Astrocyte (in vitro differentiated cells and primary cell): ENCODE results near the gene ZNF805. TPM values are rescaled to one million over a fixed set of nuclear protein-coding genes. Genes with fewer than 3 reads are reported as not detected.

Experiments
- DNase-seq: peaks from one replicate; pipeline ENCODE4 v3.0.0-alpha.2; 2010; ENCODE audit warnings: low read depth
- FAIRE-seq: peaks from 2 replicates; lab custom pipeline; 2011; peaks lifted over from hg19 to GRCh38; lab: Jason Lieb, UNC
- H2AFZ ChIP-seq: 2 replicates; pipeline ENCODE4 v1.6.0; 2012; ENCODE audit warnings: low read depth, low read length, inconsistent platforms
- H3K27ac ChIP-seq: 2 replicates; pipeline ENCODE4 v1.5.1; 2011; ENCODE audit warnings: low read depth, low read length, inconsistent platforms
- H3K27me3 ChIP-seq: 2 replicates; pipeline ENCODE4 v1.6.0; 2011; ENCODE audit warnings: low read length, inconsistent platforms; ENCODE audit not compliant: insufficient read depth
- H3K36me3 ChIP-seq: 2 replicates; pipeline ENCODE4 v1.5.1; 2011; ENCODE audit warnings: low read length, inconsistent platforms; ENCODE audit not compliant: insufficient read depth
- H3K4me1 ChIP-seq: 2 replicates; pipeline ENCODE4 v1.5.1; 2011; ENCODE audit warnings: low read length, inconsistent platforms; ENCODE audit not compliant: insufficient read depth
- H3K4me2 ChIP-seq: 2 replicates; pipeline ENCODE4 v1.6.0; 2012; ENCODE audit warnings: low read length, inconsistent platforms
- H3K4me3 ChIP-seq: 2 replicates; pipeline ENCODE4 v1.5.1; 2011; ENCODE audit warnings: low read depth, mild to moderate bottlenecking, low read length, inconsistent platforms; ENCODE audit not compliant: insufficient read depth
- H3K79me2 ChIP-seq: 2 replicates; pipeline ENCODE4 v1.6.0; 2012; ENCODE audit warnings: mild to moderate bottlenecking, low read length, inconsistent platforms; ENCODE audit not compliant: insufficient read depth
- H3K9ac ChIP-seq: 2 replicates; pipeline ENCODE4 v1.6.0; 2012; ENCODE audit warnings: mild to moderate bottlenecking, low read length, inconsistent platforms
- H3K9me3 ChIP-seq: 2 replicates; pipeline ENCODE4 v1.5.1; 2012; ENCODE audit warnings: low read depth, mild to moderate bottlenecking, low read length, inconsistent platforms; ENCODE audit not compliant: insufficient read depth
- H4K20me1 ChIP-seq: 2 replicates; pipeline ENCODE4 v1.6.0; 2012; ENCODE audit warnings: low read length, inconsistent platforms; ENCODE audit not compliant: insufficient read depth
- H3K27ac Mint-ChIP-seq: one replicate; pipeline ENCODE4 v1.8.0; 2021; ENCODE audit warnings: mild to moderate bottlenecking, mixed read lengths; ENCODE audit not compliant: unreplicated experiment
- H3K27me3 Mint-ChIP-seq: one replicate; pipeline ENCODE4 v1.8.0; 2021; ENCODE audit warnings: low read depth, mixed read lengths; ENCODE audit not compliant: unreplicated experiment
- H3K36me3 Mint-ChIP-seq: one replicate; pipeline ENCODE4 v1.8.0; 2021; ENCODE audit warnings: low read depth, mixed read lengths; ENCODE audit not compliant: unreplicated experiment
- H3K4me1 Mint-ChIP-seq: one replicate; pipeline ENCODE4 v1.8.0; 2021; ENCODE audit warnings: low read depth, mixed read lengths; ENCODE audit not compliant: unreplicated experiment
- H3K4me3 Mint-ChIP-seq: one replicate; pipeline ENCODE4 v1.8.0; 2021; ENCODE audit warnings: mild to moderate bottlenecking, moderate library complexity, mixed read lengths; ENCODE audit not compliant: unreplicated experiment
- H3K9me3 Mint-ChIP-seq: one replicate; pipeline ENCODE4 v1.8.0; 2021; ENCODE audit warnings: mild to moderate bottlenecking, mixed read lengths; ENCODE audit not compliant: unreplicated experiment
- CTCF ChIP-seq: IDR thresholded peaks from 2 replicates; pipeline ENCODE4 v1.5.1; 2011; ENCODE audit warnings: low read depth, mild to moderate bottlenecking, inconsistent platforms, low read length, moderate library complexity; ENCODE audit not compliant: insufficient read depth
- EZH2 ChIP-seq: IDR thresholded peaks from 2 replicates; pipeline ENCODE4 v1.6.1; 2012; ENCODE audit warnings: mild to moderate bottlenecking, low read length, inconsistent platforms; ENCODE audit not compliant: insufficient read depth
- total RNA-seq: library from RNA; stranded (reverse); gene quantifications from 2 replicates; pipeline ENCODE4 v1.2.1, GENCODE V29; 2021

The ZNF805 gene
- total RNA-seq, 1 donor from 2014 or later, result 21.7 TPM

- FAIRE-seq, result no peak
- H3K27me3 Mint-ChIP-seq, result no peaks in the 10 kb centered on the region
- Histone ChIP-seq H3K27ac (no peak overlapping the region), H3K79me2 (peaks cover 72% of the 10 kb centered on the region), H3K4me3 (no peak overlapping the region), H3K4me2 (no peak overlapping the region), H3K36me3 (peaks cover 24% of the 10 kb centered on the region), H3K4me1 (peaks cover 13% of the 10 kb centered on the region), H3K9ac (no peak overlapping the region), H4K20me1 (peaks cover 24% of the 10 kb centered on the region), H3K27me3 (no peaks in the 10 kb centered on the region), H2AFZ (no peak overlapping the region), H3K9me3 (no peaks in the 10 kb centered on the region)
- H3K4me1 Mint-ChIP-seq, result peaks cover 17% of the 10 kb centered on the region
- DNase-seq, result no peak
- no peak overlapping the region for H3K27ac Mint-ChIP-seq
- TF ChIP-seq EZH2 (no peak), CTCF (no peak)
- peaks cover 21% of the 10 kb centered on the region for H3K36me3 Mint-ChIP-seq
- peaks cover 5% of the 10 kb centered on the region for H3K9me3 Mint-ChIP-seq
- H3K4me3 Mint-ChIP-seq, result no peak overlapping the region
Observed at GRCh38 chr19:57245066-57245465, 4.6 kb downstream of the ZNF805 start.

- no peak overlapping the region for H3K27ac ChIP-seq
- no peak overlapping the region for H2AFZ ChIP-seq
- DNase-seq, result no peak
- H3K27me3 ChIP-seq, result no peaks in the 10 kb centered on the region
- Mint-ChIP-seq H3K27ac (no peak overlapping the region), H3K4me3 (no peak overlapping the region), H3K4me1 (peaks cover 17% of the 10 kb centered on the region), H3K36me3 (peaks cover 28% of the 10 kb centered on the region), H3K27me3 (no peaks in the 10 kb centered on the region), H3K9me3 (peaks cover 5% of the 10 kb centered on the region)
- H3K4me1 ChIP-seq, result peaks cover 11% of the 10 kb centered on the region
- peaks cover 72% of the 10 kb centered on the region for H3K79me2 ChIP-seq
- H3K4me3 ChIP-seq, result no peak overlapping the region
- H4K20me1 ChIP-seq, result peaks cover 24% of the 10 kb centered on the region
- peaks cover 31% of the 10 kb centered on the region for H3K36me3 ChIP-seq
- no peak for TF ChIP-seq CTCF
- TF ChIP-seq EZH2, result no peak
- H3K4me2 ChIP-seq, result no peak overlapping the region
- no peak overlapping the region for H3K9ac ChIP-seq
- no peak for FAIRE-seq
- H3K9me3 ChIP-seq, result no peaks in the 10 kb centered on the region
Observed at GRCh38 chr19:57245959-57246358, 5.5 kb downstream of the ZNF805 start.

- H3K79me2 ChIP-seq, result peaks cover 45% of the 10 kb centered on the region
- no peaks in the 10 kb centered on the region for H3K27me3 ChIP-seq
- H3K9me3 Mint-ChIP-seq, result peaks cover 4% of the 10 kb centered on the region
- peaks cover 44% of the 10 kb centered on the region for H3K36me3 Mint-ChIP-seq
- no peak overlapping the region for H3K4me3 Mint-ChIP-seq
- H3K4me1 ChIP-seq, result no peaks in the 10 kb centered on the region
- no peak overlapping the region for H3K4me2 ChIP-seq
- H3K9ac ChIP-seq, result no peak overlapping the region
- H3K4me1 Mint-ChIP-seq, result peaks cover 3% of the 10 kb centered on the region
- H3K36me3 ChIP-seq, result peaks cover 41% of the 10 kb centered on the region
- FAIRE-seq (no peak), DNase-seq (no peak)
- H3K4me3 ChIP-seq, result no peak overlapping the region
- H3K9me3 ChIP-seq, result peaks cover 7% of the 10 kb centered on the region
- TF ChIP-seq CTCF (no peak), EZH2 (no peak)
- H3K27me3 Mint-ChIP-seq, result no peaks in the 10 kb centered on the region
- no peak overlapping the region for H3K27ac ChIP-seq
- peaks cover 11% of the 10 kb centered on the region for H4K20me1 ChIP-seq
- H2AFZ ChIP-seq, result no peak overlapping the region
- no peak overlapping the region for H3K27ac Mint-ChIP-seq
Observed at GRCh38 chr19:57248646-57249045, 8.2 kb downstream of the ZNF805 start.
